Esophagus squamous epithelium (tissue), 5 donors: ENCODE data around the gene SLC9A1. TPM values are rescaled to one million over a fixed set of nuclear protein-coding genes. Genes with fewer than 3 reads are reported as not detected.
A peak's percentile ranks its signal among the peaks of the same experiment; 100 is the strongest.

ENCODE experiments used
- DNase-seq: peaks from one replicate; lab custom pipeline; 2025; lab: John Stamatoyannopoulos, UW
- H3K27ac ChIP-seq, 4 donors: fragments of 200-600 bp; sonication (generic); one replicate each; pipeline ENCODE4 v1.5.1; 2016 to 2019; ENCODE audit warnings: mild to moderate bottlenecking in 1 of 4
- H3K27me3 ChIP-seq, 4 donors: fragments of 200-600 bp; sonication (generic); 1 replicate in 3 of 4; 2 replicates in 1 of 4; pipeline versions ENCODE4 v1.5.1 to v1.6.0; 2017 to 2021; ENCODE audit warnings: antibody characterized with exemption in 1 of 4
- H3K36me3 ChIP-seq, 3 donors: fragments of 200-600 bp; sonication (generic); one replicate each; pipeline ENCODE4 v1.5.1; 2016 to 2019
- H3K4me1 ChIP-seq, 3 donors: fragments of 200-600 bp; sonication (generic); one replicate each; pipeline ENCODE4 v1.5.1; 2017 to 2019
- H3K4me3 ChIP-seq, 4 donors: fragments of 200-600 bp; sonication (generic); 1 replicate in 3 of 4; 2 replicates in 1 of 4; pipeline ENCODE4 v1.5.1; 2016 to 2019; ENCODE audit warnings: mild to moderate bottlenecking in 2 of 4, moderate library complexity in 1 of 4
- H3K9me3 ChIP-seq, 3 donors: fragments of 200-600 bp; sonication (generic); one replicate each; pipeline ENCODE4 v1.5.1; 2016 to 2019
- POLR2A ChIP-seq, 4 donors: fragments of 450-650 bp; IDR thresholded peaks; one replicate each; pipeline ENCODE4 v1.6.1; 2017; ENCODE audit warnings: antibody characterized with exemption in 4 of 4, mild to moderate bottlenecking in 4 of 4, moderate library complexity in 3 of 4
- WGBS, 2 donors: methylation state at CpG; one replicate each; pipeline ENCODE4 v1.1.5; 2018; 5-methylcytosine and 5-hydroxymethylcytosine counted together
- intact Hi-C: fragments of 100-400 bp; cut with DNase I; formaldehyde crosslinking; loops from one replicate; pipeline ENCODE4 v1.15.0; 2022
- total RNA-seq, 4 donors: library from RNA; depleted of rRNA; stranded (reverse); fragments of >200 nt; gene quantifications; one replicate each; pipeline ENCODE4 v1.1.0, GENCODE V29; 2016
- TF ChIP-seq, protein P1 (sequence below), 6 experiments: fragments of 450-650 bp in 4 of 6; fragments of 200-600 bp in 2 of 6; sonication (generic) in 2 of 6; IDR thresholded peaks; one replicate each; pipeline ENCODE4 v1.5.1; 2016 to 2019; ENCODE audit warnings: antibody characterized with exemption in 6 of 6, mild to moderate bottlenecking in 4 of 6, moderate library complexity in 4 of 6
- donor health status: DM: yes; HTN: yes; CAD: no.

The SLC9A1 gene
- total RNA-seq, 4 donors from 2014 or later: 11.4 to 18.8 (median 16.6) TPM

DNA sequence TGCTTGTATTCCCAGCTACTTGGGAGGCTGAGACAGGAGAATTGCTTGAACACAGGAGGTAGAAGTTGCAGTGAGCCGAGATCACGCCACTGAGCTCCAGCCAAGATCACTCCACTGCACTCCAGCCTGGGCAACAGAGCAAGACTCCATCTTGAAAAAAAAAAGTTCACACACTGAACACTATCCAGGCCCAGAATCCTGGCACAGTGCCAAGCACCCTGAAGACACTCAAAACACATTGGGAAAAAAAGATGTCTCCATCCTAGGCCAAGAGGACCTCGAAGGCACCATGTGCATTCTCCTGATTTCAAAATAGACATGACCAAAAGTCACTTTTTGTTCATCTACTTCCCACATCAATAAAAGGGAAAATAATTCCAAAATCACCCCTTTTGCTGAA lies 38.7 kb downstream of the SLC9A1 start:
- H3K9me3 ChIP-seq: no peaks in the 10 kb centered on the region
- no peaks in the 10 kb centered on the region for H3K27me3 ChIP-seq
- TF ChIP-seq POLR2A (IDR thresholded peaks at IDR 0.05): no peak
- TF ChIP-seq, protein P1, sequence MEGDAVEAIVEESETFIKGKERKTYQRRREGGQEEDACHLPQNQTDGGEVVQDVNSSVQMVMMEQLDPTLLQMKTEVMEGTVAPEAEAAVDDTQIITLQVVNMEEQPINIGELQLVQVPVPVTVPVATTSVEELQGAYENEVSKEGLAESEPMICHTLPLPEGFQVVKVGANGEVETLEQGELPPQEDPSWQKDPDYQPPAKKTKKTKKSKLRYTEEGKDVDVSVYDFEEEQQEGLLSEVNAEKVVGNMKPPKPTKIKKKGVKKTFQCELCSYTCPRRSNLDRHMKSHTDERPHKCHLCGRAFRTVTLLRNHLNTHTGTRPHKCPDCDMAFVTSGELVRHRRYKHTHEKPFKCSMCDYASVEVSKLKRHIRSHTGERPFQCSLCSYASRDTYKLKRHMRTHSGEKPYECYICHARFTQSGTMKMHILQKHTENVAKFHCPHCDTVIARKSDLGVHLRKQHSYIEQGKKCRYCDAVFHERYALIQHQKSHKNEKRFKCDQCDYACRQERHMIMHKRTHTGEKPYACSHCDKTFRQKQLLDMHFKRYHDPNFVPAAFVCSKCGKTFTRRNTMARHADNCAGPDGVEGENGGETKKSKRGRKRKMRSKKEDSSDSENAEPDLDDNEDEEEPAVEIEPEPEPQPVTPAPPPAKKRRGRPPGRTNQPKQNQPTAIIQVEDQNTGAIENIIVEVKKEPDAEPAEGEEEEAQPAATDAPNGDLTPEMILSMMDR (IDR thresholded peaks at IDR 0.05): no peak
- peaks cover 4 to 11% (median 7%) of the 10 kb centered on the region in 3 donors for H3K36me3 ChIP-seq
- DNase-seq: no peak
- no peak overlapping the region for H3K4me3 ChIP-seq
- 78% methylated on average over 3 of the region's 3 CpGs for WGBS, 2 donors
- H3K4me1 ChIP-seq: peaks cover 20 to 82% (median 64%) of the 10 kb centered on the region in 3 donors
- intact Hi-C loops: no loop called here
- peak overlapping the region; percentile 30 to 85 (median 76) for H3K27ac ChIP-seq

DNA sequence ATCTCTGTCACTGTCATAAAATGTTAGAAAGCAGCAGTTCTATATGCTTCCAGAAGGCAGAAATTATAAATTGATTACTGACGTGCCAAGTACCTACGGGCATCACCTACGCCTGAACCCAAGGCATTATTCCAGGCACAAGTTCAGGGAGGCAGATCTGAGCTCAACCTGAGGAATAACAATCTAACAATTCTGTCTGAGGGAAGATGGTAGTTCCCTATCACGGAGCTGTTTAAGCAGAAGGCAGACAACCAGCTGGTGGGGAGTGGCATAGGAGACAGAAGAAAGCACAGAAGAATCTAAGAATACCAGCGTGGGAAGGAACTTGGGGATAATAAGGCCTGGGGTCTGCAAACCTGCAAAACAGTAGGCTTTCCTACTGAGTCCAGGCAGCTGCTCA lies 40.4 kb downstream of the SLC9A1 start:
- no peak for TF ChIP-seq POLR2A (IDR thresholded peaks at IDR 0.05)
- TF ChIP-seq, protein P1 (IDR thresholded peaks at IDR 0.05): no peak
- WGBS, 2 donors: 78% methylated on average over 5 of the region's 5 CpGs
- Histone ChIP-seq H3K27ac (peak overlapping the region in 1 of 4 donors; percentile 80), H3K4me1 (peaks cover 20 to 78% (median 54%) of the 10 kb centered on the region in 3 donors), H3K36me3 (peaks cover 4 to 15% (median 7%) of the 10 kb centered on the region in 3 donors), H3K4me3 (no peak overlapping the region), H3K9me3 (no peaks in the 10 kb centered on the region), H3K27me3 (no peaks in the 10 kb centered on the region)
- intact Hi-C loops: no loop called here
- no peak for DNase-seq

DNA sequence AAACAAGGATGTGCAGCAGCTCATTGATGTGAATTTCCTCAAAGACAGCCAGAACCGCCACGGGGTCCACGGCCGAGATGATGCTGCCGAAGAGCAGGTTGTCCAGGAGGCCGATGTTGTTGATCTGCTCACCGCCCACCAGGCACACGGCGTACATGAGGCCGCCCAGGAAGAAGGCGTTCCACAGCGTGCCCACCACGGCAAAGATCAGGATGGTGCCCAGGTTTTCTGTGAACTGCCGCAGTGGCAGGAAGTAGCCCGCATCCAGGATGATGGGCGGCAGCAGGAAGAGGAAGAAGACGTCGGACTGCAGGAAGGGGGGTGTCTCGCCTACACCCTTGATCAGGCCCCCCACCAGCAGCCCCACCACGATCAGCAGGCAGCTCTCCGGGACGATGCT lies 41.1 kb downstream of the SLC9A1 start:
- DNase-seq: no peak
- intact Hi-C loops: no loop called here
- no peaks in the 10 kb centered on the region for H3K27me3 ChIP-seq
- H3K4me3 ChIP-seq: no peak overlapping the region
- H3K9me3 ChIP-seq: no peaks in the 10 kb centered on the region
- TF ChIP-seq, protein P1 (IDR thresholded peaks at IDR 0.05): no peak
- no peak for TF ChIP-seq POLR2A (IDR thresholded peaks at IDR 0.05)
- H3K27ac ChIP-seq: no peak overlapping the region
- peaks cover 20 to 71% (median 50%) of the 10 kb centered on the region in 3 donors for H3K4me1 ChIP-seq
- peaks cover 4 to 22% (median 12%) of the 10 kb centered on the region in 3 donors for H3K36me3 ChIP-seq
- WGBS, 2 donors: 91% methylated on average over 20 of the region's 22 CpGs; no CpG with 5 or more reads in 1 of the 2 donors

DNA sequence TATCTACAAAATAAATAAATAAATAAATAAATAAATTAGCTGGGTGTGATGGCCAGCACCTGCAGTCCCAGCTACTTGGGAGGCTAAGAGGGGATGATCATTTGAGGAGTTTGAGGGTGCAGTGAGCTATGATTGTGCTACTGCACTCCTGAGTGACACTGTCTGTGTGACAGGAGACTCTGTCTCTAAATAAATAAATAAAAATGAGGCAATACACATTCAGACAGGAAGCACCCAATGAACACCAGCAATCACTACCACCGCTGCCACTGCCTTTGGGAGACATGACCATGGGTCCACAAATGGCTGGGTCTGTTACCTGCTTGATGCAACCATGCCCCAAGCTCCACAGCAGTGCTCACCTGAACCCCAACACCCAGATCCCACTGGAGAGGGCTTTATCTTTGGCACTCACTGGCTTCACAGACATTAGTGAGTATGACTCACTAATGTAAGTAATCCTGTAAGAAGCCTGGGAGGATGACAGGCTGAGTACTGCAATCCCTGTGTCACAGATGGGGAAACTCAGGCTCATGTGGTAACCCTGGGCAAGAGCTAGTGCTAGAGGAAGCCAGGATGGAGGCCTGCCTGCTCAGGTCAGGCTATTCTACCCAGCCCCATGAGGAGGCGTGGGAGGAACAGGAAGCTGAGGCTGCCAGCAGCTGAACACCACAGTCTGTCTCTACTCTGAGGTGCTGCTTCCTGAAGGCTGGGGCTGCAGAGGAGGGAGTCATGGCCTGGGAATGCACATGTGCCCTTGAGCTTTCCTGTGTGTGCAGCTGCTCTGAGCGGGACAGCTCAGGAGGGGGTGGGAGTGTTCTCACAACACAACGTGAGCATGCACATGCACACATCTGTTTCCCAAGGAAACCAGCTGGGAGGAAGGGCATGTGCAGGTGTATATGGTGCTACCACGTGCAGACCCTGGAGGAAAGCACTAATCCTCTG lies 43.0 kb downstream of the SLC9A1 start:
- no peak overlapping the region for H3K4me3 ChIP-seq
- H3K36me3 ChIP-seq: peaks cover 4 to 28% (median 12%) of the 10 kb centered on the region in 3 donors
- peaks cover 14 to 51% (median 32%) of the 10 kb centered on the region in 3 donors for H3K4me1 ChIP-seq
- intact Hi-C loops: no loop called here
- DNase-seq: peak; percentile 59
- no peak for TF ChIP-seq POLR2A (IDR thresholded peaks at IDR 0.05)
- TF ChIP-seq, protein P1 (IDR thresholded peaks at IDR 0.05): peak; percentile 12 to 60 (median 39)
- WGBS, 2 donors: 15% methylated on average over 4 of the region's 5 CpGs; no CpG with 5 or more reads in 1 of the 2 donors
- no peaks in the 10 kb centered on the region for H3K9me3 ChIP-seq
- peak overlapping the region; percentile 46 to 85 (median 64) for H3K27ac ChIP-seq
- H3K27me3 ChIP-seq: no peaks in the 10 kb centered on the region
